GM21825 (cell line): ENCODE measurements around the gene PTPRA.
"Not testable (repeated sequence)": the region's sequence is repeated elsewhere in the genome, so short reads cannot be mapped to it uniquely, and the experiment has no call there.

Source experiments
- ATAC-seq: cut with Tn5 transposase; IDR thresholded peaks from one replicate; pipeline ENCODE4 v1.9.1; 2021; ENCODE audit warnings: mild to moderate bottlenecking, moderate library complexity; ENCODE audit not compliant: unreplicated experiment

PTPRA gene

DNA sequence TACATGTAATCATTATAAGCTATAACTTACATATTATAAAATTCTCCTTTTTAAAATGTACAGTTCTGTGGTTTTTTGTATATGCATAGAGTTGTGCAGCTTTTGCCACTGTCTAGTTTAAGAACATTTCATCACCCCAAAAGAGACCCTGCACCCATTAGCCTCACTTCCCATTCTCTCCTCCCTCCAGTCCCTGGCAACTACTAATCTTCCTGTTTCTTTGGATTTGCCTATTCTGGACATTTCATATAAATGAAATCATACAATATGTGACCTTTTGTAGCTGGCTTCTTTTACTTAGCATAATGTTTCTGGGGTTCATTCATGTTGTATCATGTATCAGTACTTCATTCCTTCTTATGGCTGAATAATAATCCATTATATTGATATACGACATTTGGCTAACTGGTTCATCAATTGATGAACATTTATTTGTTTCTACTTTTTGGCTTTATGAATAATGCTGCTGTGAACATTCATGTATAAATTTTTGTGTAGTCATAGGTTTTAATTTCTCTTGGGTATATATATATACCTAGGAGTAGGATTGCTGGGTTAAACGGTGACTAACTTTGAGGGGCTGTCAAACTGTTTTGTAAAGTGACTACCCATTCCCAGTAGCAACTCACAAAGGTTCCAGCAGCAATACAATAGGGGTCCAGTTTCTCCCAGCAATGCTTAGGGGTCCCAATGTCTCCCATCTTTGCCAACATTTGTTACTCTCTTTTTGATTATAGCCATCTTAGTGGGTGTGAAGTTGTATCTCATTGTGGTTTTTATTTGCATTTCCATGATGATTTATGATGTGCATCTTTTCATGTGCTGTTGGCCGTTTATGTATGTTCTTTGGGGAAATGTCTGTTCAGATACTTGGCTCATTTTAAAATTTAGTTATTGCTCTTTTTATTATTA lies 10.7 kb downstream of the PTPRA start:
- ATAC-seq: no peak

GRCh38 chr20:2887715-2888114 lies 14.4 kb downstream of the PTPRA start:
- ATAC-seq: no peak

GRCh38 chr20:2888224-2888955 lies 15.1 kb downstream of the PTPRA start:
- ATAC-seq: no peak

DNA sequence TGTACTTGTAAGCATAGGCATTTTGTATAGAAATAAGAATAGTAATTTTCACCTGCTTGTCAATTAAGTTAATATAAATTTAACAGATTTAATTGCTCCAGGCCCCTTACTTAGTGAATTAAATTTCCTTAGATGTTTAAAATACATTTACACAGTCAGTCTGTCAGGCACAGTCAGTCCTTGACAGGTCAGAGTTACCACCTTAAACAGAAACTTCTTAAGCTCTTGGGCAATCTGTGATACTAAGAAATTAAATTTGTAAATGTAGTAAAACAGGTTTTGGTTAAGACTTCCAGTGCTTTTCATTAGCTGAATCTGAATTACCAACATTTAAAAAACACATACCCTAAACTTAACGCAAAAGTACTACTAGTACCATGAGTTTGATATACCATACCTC lies 15.9 kb downstream of the PTPRA start:
- no peak for ATAC-seq

DNA sequence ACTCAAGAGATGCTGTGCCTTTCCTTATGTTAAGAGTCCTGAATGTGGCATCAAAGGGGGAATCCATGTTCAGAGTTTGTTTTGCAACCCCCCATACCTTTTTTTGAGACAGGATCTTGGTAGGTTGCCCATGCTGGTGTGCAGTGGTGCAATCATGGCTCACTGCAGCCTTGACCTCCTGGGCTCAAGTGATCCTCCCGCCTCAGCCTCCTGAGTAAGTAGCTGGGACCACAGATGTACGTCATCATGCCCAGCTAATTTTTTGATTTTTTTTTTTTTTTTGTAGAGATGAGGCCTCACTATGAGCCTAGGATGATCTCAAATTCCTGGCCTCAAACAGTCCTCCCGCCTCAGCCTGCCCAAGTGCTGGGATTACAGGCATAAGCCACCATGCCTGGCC lies 16.5 kb downstream of the PTPRA start:
- ATAC-seq: no peak

GRCh38 chr20:2890742-2891141 lies 17.5 kb downstream of the PTPRA start:
- no peak for ATAC-seq

DNA sequence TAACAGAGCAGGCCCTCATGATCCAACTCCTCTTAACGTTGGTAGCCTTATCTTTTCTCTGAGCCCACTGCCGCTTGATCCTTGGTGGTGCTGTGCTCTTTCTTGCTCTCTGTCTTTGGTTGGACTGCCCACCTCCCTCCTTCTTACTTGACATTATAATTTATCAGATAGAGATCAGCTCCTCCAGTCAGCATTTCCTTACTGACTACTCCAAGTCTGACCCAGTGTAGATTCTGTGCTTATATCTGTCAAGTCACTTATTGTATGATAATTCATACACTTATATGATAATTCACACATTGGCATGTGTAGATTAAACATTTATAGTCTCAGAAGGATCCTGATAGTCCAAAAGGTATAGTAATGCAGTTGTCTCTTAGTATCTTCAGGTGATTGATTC lies 18.1 kb downstream of the PTPRA start:
- no peak for ATAC-seq

- no peak for ATAC-seq
Measured at GRCh38 chr20:2892376-2892775, 19.1 kb downstream of the PTPRA start.

GRCh38 chr20:2894221-2894620 lies 20.9 kb downstream of the PTPRA start:
- no peak for ATAC-seq

- not testable (repeated sequence) for ATAC-seq
Measured at GRCh38 chr20:2895154-2895553, 21.9 kb downstream of the PTPRA start.

DNA sequence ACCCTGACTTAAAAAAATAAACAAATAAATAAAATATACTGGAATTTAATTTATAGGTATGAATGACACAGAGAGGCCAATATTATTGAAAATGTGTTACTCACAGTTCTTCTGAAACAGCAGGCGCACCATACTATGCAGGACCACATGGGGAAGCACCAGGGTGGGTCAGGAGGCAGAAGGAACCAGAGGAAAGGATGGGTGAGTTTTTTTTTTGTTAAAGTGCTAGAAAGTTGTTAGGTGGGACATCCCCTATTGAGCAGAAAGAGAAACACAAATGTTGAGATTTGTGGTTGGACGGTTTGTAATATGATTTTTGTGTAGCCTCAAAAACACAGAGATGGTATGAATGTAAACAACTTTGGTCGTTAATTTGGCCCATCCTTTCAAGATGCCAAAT lies 26.0 kb downstream of the PTPRA start:
- ATAC-seq: peak; percentile 60

DNA sequence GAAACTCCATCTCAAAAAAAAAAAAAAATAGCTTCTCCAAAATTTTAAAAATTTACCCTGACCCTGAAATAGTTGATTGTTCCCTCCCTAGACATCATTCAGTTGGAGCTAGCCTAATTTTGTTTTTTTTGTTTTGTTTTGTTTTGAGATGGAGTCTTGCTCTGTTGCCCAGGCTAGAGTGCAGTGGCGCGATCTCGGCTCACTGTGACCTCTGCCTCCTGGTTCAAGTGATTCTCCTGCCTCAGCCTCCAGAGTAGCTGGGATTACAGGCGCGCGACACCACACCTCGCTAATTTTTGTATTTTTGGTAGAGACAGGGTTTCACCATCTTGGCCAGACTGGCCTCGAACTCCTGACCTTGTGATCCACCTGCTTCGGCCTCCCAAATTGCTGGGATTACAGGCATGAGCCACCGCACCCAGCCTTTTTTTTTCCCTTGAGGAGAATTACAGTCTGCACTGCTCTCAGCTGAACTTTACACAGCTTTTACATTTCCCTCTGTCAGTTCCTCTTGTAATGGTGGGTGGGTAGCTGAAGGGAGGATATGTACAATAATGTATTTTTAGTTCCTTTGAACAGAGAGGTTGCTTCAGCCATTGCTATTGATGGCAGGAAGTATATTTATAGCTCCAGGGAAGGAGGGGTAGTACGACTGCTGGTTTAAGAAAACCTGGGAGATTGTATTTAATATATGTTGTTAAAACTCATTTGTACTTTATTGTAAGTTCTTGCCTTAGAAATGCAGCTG lies 27.7 kb downstream of the PTPRA start:
- no peak for ATAC-seq

GRCh38 chr20:2902291-2902690 lies 29.0 kb downstream of the PTPRA start:
- ATAC-seq: no peak

DNA sequence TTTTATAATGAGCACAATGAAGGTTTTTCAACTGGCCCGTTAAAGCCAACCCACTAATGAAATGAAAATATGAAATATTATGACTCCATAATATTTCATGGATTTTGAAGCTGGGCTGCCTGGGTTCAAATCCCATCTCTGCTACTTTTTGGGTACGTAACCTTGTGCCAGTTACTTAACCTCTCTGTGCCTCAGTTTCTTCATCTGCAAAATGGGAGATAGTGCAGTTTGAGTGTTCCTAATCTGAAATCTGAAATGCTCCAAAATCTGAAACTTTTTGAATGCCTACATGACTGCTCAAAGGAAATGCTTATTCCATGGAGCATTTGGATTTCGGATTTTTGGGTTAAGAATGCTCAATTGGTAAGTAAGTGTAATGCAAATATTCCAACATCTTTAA lies 29.5 kb downstream of the PTPRA start:
- no peak for ATAC-seq

GRCh38 chr20:2903686-2904085 lies 30.4 kb downstream of the PTPRA start:
- ATAC-seq: no peak

DNA sequence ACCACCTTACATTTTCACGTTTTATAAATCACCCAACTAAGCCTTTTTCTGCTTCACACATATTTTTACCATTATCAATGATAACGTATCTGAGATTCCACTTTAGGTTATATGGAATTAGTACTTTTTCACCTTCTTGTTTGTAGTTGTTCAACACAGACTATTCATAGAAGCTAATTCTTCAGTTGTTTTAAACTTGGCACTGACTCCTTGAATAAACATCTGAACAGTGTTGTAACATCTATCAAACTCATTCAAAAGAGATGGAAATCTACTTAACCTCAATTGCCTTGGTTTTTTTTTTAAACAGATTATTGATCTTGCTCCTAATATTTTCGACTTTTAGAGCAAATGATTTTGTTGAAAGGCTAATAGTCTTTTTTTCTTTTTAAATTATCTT lies 34.2 kb downstream of the PTPRA start:
- ATAC-seq: no peak

DNA sequence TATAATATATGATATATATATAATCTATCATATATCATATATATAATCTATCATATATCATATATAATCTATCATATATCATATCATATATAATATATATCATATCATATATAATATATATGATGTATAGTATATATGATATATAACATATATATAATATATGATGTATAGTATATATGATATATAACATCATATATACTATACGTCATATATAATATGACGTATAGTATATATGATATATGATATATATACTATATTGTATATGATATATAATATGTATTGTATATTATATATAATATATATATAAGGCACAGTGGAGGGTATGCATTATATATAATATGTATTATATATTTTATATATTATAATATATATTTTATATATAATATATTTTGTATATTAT lies 36.7 kb downstream of the PTPRA start:
- ATAC-seq: no peak

DNA sequence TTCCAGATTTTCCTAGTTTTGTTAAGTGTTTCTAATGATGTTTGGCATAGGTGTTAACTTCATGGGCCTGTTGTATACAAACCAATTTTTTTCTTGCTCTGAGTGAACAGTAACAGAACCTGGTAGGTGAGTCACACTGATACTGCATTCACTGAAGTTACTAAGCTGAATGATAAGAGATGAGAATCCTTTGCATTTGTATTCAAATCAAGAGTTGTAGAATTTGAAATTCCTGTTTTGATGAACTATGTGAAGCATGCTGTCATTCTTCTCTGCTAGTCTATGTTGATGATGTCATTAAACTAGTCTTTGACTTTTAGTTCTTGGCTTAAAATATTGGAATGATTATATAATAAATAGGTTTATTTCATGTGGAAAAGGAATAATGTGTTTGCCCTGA lies 37.9 kb downstream of the PTPRA start:
- no peak for ATAC-seq

DNA sequence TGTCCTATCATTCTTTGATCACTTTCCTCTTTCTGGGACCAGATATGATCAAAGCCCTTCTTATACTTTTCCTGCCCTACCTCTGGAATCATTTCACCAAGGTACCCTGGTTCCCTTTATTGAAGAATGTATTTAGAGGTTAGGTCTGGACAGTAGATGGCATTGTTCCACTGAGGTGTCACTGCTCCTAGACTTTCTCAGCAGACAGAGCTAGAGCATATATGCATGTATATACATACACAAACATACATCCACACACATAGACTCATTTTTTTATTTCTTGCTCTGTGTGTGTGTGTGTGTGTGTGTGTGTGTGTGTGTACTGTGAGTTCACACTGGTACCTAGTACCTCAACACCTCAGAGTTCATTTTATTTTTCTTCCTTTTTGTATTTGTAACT lies 40.9 kb downstream of the PTPRA start:
- ATAC-seq: no peak

DNA sequence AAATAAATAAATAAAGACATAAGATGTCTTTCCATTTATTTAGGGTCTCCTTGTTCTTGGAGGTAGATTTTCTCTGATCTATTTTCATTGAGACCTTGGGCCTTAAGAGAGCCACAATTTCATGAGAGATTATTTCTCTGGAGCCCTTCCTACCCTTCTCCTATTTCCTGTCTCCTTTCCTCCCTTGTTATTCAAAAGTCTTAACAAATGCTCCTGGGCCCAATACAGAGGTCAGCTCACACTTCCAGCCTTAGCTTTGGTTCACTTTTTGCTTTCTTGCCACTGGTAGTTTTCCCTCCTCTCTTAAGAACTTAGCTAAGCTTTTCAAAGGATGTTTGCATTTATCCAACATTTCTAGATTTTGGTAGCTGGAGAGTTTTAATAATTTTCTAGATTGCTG lies 44.0 kb downstream of the PTPRA start:
- ATAC-seq: no peak
